Sigmoid colon (tissue), 3 donors: ENCODE results near the gene JMJD6.

ENCODE experiments used
- POLR2A ChIP-seq, 2 donors: fragments of 450-650 bp; IDR thresholded peaks; one replicate each; pipeline ENCODE4 v1.6.1; 2016; ENCODE audit warnings: antibody characterized with exemption in 2 of 2, mild to moderate bottlenecking in 2 of 2, moderate library complexity in 2 of 2
- TF ChIP-seq, protein P1 (sequence below), 4 experiments: fragments of 450-650 bp in 3 of 4; fragments of 200-600 bp in 1 of 4; IDR thresholded peaks; one replicate each; pipeline ENCODE4 v1.5.1; 2016 to 2019; ENCODE audit warnings: antibody characterized with exemption in 4 of 4, mild to moderate bottlenecking in 3 of 4, moderate library complexity in 2 of 4

DNA sequence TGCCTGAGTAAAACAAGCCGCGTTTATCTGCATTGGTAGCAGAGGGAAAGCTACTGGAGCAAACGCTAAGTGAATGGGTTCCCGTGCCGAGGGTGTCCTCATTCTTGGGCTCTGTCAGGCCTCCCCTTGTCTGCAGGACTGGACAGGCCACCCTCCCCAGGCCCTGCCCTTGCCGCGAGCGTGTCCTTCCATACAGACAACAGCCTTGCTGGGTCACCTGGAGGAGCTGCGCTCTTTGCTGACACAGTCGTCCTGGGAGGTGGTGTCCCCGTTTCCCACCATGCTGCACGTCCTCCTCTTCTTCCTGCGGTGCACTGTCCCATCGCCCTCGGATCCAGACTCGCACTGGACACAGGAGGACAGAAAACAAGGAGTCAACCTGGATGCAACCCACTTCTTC lies 7.9 kb downstream of the JMJD6 start:
- TF ChIP-seq, protein P1, sequence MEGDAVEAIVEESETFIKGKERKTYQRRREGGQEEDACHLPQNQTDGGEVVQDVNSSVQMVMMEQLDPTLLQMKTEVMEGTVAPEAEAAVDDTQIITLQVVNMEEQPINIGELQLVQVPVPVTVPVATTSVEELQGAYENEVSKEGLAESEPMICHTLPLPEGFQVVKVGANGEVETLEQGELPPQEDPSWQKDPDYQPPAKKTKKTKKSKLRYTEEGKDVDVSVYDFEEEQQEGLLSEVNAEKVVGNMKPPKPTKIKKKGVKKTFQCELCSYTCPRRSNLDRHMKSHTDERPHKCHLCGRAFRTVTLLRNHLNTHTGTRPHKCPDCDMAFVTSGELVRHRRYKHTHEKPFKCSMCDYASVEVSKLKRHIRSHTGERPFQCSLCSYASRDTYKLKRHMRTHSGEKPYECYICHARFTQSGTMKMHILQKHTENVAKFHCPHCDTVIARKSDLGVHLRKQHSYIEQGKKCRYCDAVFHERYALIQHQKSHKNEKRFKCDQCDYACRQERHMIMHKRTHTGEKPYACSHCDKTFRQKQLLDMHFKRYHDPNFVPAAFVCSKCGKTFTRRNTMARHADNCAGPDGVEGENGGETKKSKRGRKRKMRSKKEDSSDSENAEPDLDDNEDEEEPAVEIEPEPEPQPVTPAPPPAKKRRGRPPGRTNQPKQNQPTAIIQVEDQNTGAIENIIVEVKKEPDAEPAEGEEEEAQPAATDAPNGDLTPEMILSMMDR (IDR thresholded peaks at IDR 0.05) = no peak
- TF ChIP-seq POLR2A (IDR thresholded peaks at IDR 0.05) = no peak
